Gastrocnemius medialis (tissue), 4 donors: ENCODE measurements around the gene OR11H7. TPM values are rescaled to one million over a fixed set of nuclear protein-coding genes. Genes with fewer than 3 reads are reported as not detected.
"Not testable (repeated sequence)": the region's sequence is repeated elsewhere in the genome, so short reads cannot be mapped to it uniquely, and the experiment has no call there.

ENCODE experiments used
- ATAC-seq, 2 donors: fragments of 150-250 bp; one replicate each; pipeline ENCODE4 v1.9.1; 2016
- DNase-seq, 2 donors: peaks; one replicate each; pipeline ENCODE4 v3.0.0-alpha.2; 2019
- H3K27ac ChIP-seq, 4 donors: fragments of 200-600 bp; sonication (generic); 1 replicate in 1 of 4; 2 replicates in 3 of 4; pipeline ENCODE4 v1.5.1; 2016 to 2018; ENCODE audit warnings: mild to moderate bottlenecking in 2 of 4, moderate library complexity in 1 of 4
- H3K27me3 ChIP-seq, 3 donors: fragments of 200-600 bp; sonication (generic) in 2 of 3; 1 replicate in 1 of 3; 2 replicates in 2 of 3; pipeline versions ENCODE4 v1.5.1 to v1.6.0; 2016 to 2019; ENCODE audit warnings: mild to moderate bottlenecking in 1 of 3, moderate library complexity in 1 of 3
- H3K36me3 ChIP-seq, 2 donors: fragments of 200-600 bp; sonication (generic) in 1 of 2; one replicate each; pipeline ENCODE4 v1.5.1; 2017 to 2018
- H3K4me1 ChIP-seq, 2 donors: fragments of 200-600 bp; sonication (generic) in 1 of 2; one replicate each; pipeline ENCODE4 v1.5.1; 2016 to 2017; ENCODE audit warnings: mild to moderate bottlenecking in 2 of 2
- H3K4me3 ChIP-seq, 4 donors: fragments of 200-600 bp; sonication (generic) in 3 of 4; 1 replicate in 1 of 4; 2 replicates in 3 of 4; pipeline ENCODE4 v1.5.1; 2016 to 2019; ENCODE audit warnings: mild to moderate bottlenecking in 2 of 4
- H3K9me3 ChIP-seq, 3 donors: fragments of 200-600 bp; sonication (generic) in 2 of 3; 1 replicate in 1 of 3; 2 replicates in 2 of 3; pipeline ENCODE4 v1.5.1; 2016 to 2019
- CTCF ChIP-seq, 5 experiments: fragments of 450-650 bp in 3 of 5; fragments of 200-600 bp in 2 of 5; sonication (generic) in 2 of 5; IDR thresholded peaks in 4 of 5; conservative IDR thresholded peaks in 1 of 5; 1 replicate in 4 of 5; 2 replicates in 1 of 5; pipeline ENCODE4 v1.5.1; 2016 to 2019; ENCODE audit warnings: antibody characterized with exemption in 5 of 5, mild to moderate bottlenecking in 3 of 5, moderate library complexity in 3 of 5
- POLR2A ChIP-seq, 2 donors: fragments of 450-650 bp; IDR thresholded peaks; one replicate each; pipeline ENCODE4 v1.6.1; 2017; ENCODE audit warnings: antibody characterized with exemption in 2 of 2, mild to moderate bottlenecking in 2 of 2, moderate library complexity in 2 of 2
- in situ Hi-C, 4 donors: fragments of 200-750 bp; cut with MboI; loops; one replicate each; pipeline versions ENCODE4 v1.15.0 to v1.8.0; 2017; ENCODE audit warnings: low sequenced_read_pairs in 4 of 4
- intact Hi-C: fragments of 100-400 bp; cut with DNase I; formaldehyde crosslinking; loops from one replicate; pipeline ENCODE4 v1.15.1; 2023; ENCODE audit warnings: low total_unique reads
- total RNA-seq, 4 donors: library from RNA; depleted of rRNA; stranded (reverse); fragments of >200 nt; gene quantifications; one replicate each; pipeline versions ENCODE4 v1.1.0 to v1.2.3, GENCODE V29; 2016

OR11H7 gene
- total RNA-seq, 4 donors from 2014 or later: not detected

- no peak for TF ChIP-seq POLR2A (IDR thresholded peaks at IDR 0.05)
- no peak for TF ChIP-seq CTCF (IDR thresholded peaks at IDR 0.05 in 4 of 5, conservative IDR thresholded peaks at IDR 0.05 in 1 of 5)
- intact Hi-C loops: no loop called here
- DNase-seq: no peak
These were observed 13.6 kb upstream of the OR11H7 start for GRCh38 chr14:20215196-20215595.

GRCh38 chr14:20219033-20219432 lies 9.7 kb upstream of the OR11H7 start:
- intact Hi-C loops: no loop called here
- H3K4me3 ChIP-seq: no peak overlapping the region
- no peak overlapping the region for H3K27ac ChIP-seq
- H3K36me3 ChIP-seq: no peaks in the 10 kb centered on the region
- ATAC-seq (no peak), DNase-seq (no peak)
- H3K9me3 ChIP-seq: no peaks in the 10 kb centered on the region
- H3K4me1 ChIP-seq: no peaks in the 10 kb centered on the region
- in situ Hi-C loops: no loop called here
- no peaks in the 10 kb centered on the region for H3K27me3 ChIP-seq
- TF ChIP-seq CTCF (IDR thresholded peaks at IDR 0.05 in 4 of 5, conservative IDR thresholded peaks at IDR 0.05 in 1 of 5) (no peak), POLR2A (IDR thresholded peaks at IDR 0.05) (no peak)

More at GRCh38 chr14:20215196-20215595, 13.6 kb upstream of the OR11H7 start:
- Histone ChIP-seq H3K9me3 (no peaks in the 10 kb centered on the region), H3K36me3 (no peaks in the 10 kb centered on the region), H3K4me1 (no peaks in the 10 kb centered on the region), H3K27ac (no peak overlapping the region), H3K27me3 (no peaks in the 10 kb centered on the region), H3K4me3 (no peak overlapping the region)
- ATAC-seq: no peak
- in situ Hi-C loops: no loop called here

- intact Hi-C loops: no loop called here
- DNase-seq (no peak), ATAC-seq (no peak)
- no peaks in the 10 kb centered on the region for H3K9me3 ChIP-seq
- no peak within 1 kb of the TSS for H3K27ac ChIP-seq
- in situ Hi-C loops: no loop called here
- H3K27me3 ChIP-seq: no peaks in the 10 kb centered on the region
- H3K4me3 ChIP-seq: no peak within 1 kb of the TSS
- no peak for TF ChIP-seq CTCF (IDR thresholded peaks at IDR 0.05 in 4 of 5, conservative IDR thresholded peaks at IDR 0.05 in 1 of 5)
- TF ChIP-seq POLR2A (IDR thresholded peaks at IDR 0.05): no peak
- no peaks in the 10 kb centered on the region for H3K36me3 ChIP-seq
- H3K4me1 ChIP-seq: no peaks in the 10 kb centered on the region
These were observed 5.4 kb upstream of the OR11H7 start, which contains the start of gene OR11H6 for GRCh38 chr14:20223410-20223809. Gene OR11H6 (plus strand): TSS chr14:20223710. CDS start chr14:20223710, 0 bp downstream.

DNA sequence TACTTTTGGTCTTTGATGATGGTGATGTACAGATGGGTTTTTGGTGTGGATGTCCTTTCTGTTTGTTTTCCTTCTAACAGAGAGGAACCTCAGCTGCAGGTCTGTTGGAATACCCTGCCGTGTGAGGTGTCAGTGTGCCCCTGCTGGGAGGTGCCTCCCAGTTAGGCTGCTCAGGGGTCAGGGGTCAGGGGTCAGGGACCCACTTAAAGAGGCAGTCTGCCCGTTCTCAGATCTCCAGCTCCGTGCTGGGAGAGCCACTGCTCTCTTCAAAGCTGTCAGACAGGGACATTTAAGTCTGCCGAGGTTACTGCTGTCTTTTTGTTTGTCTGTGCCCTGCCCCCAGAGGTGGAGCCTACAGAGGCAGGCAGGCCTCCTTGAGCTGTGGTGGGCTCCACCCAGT lies 6.6 kb downstream of the OR11H7 start:
- H3K4me3 ChIP-seq, H3K36me3 ChIP-seq, in situ Hi-C loops, H3K9me3 ChIP-seq, H3K27ac ChIP-seq, ATAC-seq, intact Hi-C loops, DNase-seq, H3K27me3 ChIP-seq, H3K4me1 ChIP-seq: not testable (repeated sequence)

GRCh38 chr14:20247646-20248246 lies 19.0 kb downstream of the OR11H7 start:
- H3K4me1 ChIP-seq: no peaks in the 10 kb centered on the region
- H3K9me3 ChIP-seq: peaks cover 0 to 6% (median 0%) of the 10 kb centered on the region in 3 donors
- intact Hi-C loops: no loop called here
- DNase-seq (no peak), ATAC-seq (no peak)
- in situ Hi-C loops: no loop called here
- TF ChIP-seq CTCF (IDR thresholded peaks at IDR 0.05 in 4 of 5, conservative IDR thresholded peaks at IDR 0.05 in 1 of 5) (no peak), POLR2A (IDR thresholded peaks at IDR 0.05) (no peak)
- H3K4me3 ChIP-seq: no peak overlapping the region
- H3K36me3 ChIP-seq: no peaks in the 10 kb centered on the region
- H3K27me3 ChIP-seq: no peaks in the 10 kb centered on the region
- H3K27ac ChIP-seq: no peak overlapping the region
